GM12878 (cell line): Measurements from ENCODE around the gene GPR146. TPM values are rescaled to one million over a fixed set of nuclear protein-coding genes. Genes with fewer than 3 reads are reported as not detected.
A peak's percentile ranks its signal among the peaks of the same experiment; 100 is the strongest.

Experiments
- ATF7 ChIP-seq: fragments of 450-650 bp; IDR thresholded peaks from 2 replicates; pipeline ENCODE4 v1.6.1; 2016; ENCODE audit warnings: low read depth, mild to moderate bottlenecking
- BCL11A ChIP-seq: IDR thresholded peaks from 2 replicates; pipeline ENCODE4 v1.6.1; 2011; ENCODE audit warnings: low read depth, low read length
- CTCF ChIP-seq, 3 experiments: IDR thresholded peaks in 2 of 3; conservative IDR thresholded peaks in 1 of 3; 2 replicates each; pipeline ENCODE4 v1.5.1; 2011; ENCODE audit warnings: low read depth in 3 of 3, low read length in 3 of 3, mild to moderate bottlenecking in 3 of 3, control low read depth in 2 of 3, moderate library complexity in 2 of 3, inconsistent platforms in 1 of 3, mixed read lengths in 1 of 3; ENCODE audit not compliant: control insufficient read depth in 2 of 3, insufficient read depth in 1 of 3; ENCODE audit errors: extremely low read depth in 1 of 3
- CUX1 ChIP-seq: IDR thresholded peaks from 2 replicates; pipeline ENCODE4 v1.6.1; 2012; ENCODE audit warnings: improper control_type of control experiment, low read depth, low read length; ENCODE audit not compliant: insufficient replicate concordance
- FOXM1 ChIP-seq: IDR thresholded peaks from 2 replicates; pipeline ENCODE4 v1.6.1; 2012; ENCODE audit warnings: low read depth, mild to moderate bottlenecking, inconsistent platforms, low read length, moderate library complexity
- GATAD2B ChIP-seq: fragments of 450-650 bp; conservative IDR thresholded peaks from 2 replicates; pipeline ENCODE4 v1.6.1; 2017; ENCODE audit warnings: low read depth, mild to moderate bottlenecking, moderate library complexity
- HDAC2 ChIP-seq: fragments of 200-600 bp; sonication (generic); IDR thresholded peaks from 2 replicates; pipeline ENCODE4 v1.6.1; 2017
- KLF5 ChIP-seq: fragments of 450-650 bp; IDR thresholded peaks from 2 replicates; pipeline ENCODE4 v1.6.1; 2014; ENCODE audit warnings: mild to moderate bottlenecking; ENCODE audit not compliant: partially characterized antibody
- NR2C2 ChIP-seq: IDR thresholded peaks from 2 replicates; pipeline ENCODE4 v1.6.1; 2011; ENCODE audit warnings: borderline replicate concordance, low read depth; ENCODE audit not compliant: control insufficient read depth, insufficient read length
- RB1 ChIP-seq: fragments of 450-650 bp; formaldehyde crosslinking; IDR thresholded peaks from 2 replicates; pipeline ENCODE4 v1.6.1; 2017; ENCODE audit warnings: mild to moderate bottlenecking, borderline replicate concordance
- RUNX3 ChIP-seq: IDR thresholded peaks from 2 replicates; pipeline ENCODE4 v1.6.1; 2012; ENCODE audit warnings: low read length, inconsistent platforms
- SMC3 ChIP-seq: IDR thresholded peaks from 2 replicates; pipeline ENCODE4 v1.6.1; 2011; ENCODE audit warnings: low read length, improper control_type of control experiment, borderline replicate concordance
- SP1 ChIP-seq: IDR thresholded peaks from one replicate; pipeline ENCODE4 v1.6.1; 2011; ENCODE audit warnings: low read depth, low read length
- SRF ChIP-seq, 2 experiments: IDR thresholded peaks; 2 replicates each; pipeline ENCODE4 v1.6.1; 2011; ENCODE audit warnings: low read depth in 2 of 2, low read length in 2 of 2, mild to moderate bottlenecking in 1 of 2, moderate library complexity in 1 of 2
- TCF3 ChIP-seq: IDR thresholded peaks from 2 replicates; pipeline ENCODE4 v1.6.1; 2012; ENCODE audit warnings: low read depth, mild to moderate bottlenecking, low read length, borderline replicate concordance; ENCODE audit not compliant: insufficient read depth
- USF1 ChIP-seq: IDR thresholded peaks from 2 replicates; pipeline ENCODE4 v1.6.1; 2011; ENCODE audit warnings: borderline replicate concordance, low read depth, mild to moderate bottlenecking, moderate library complexity, mixed read lengths, low read length; ENCODE audit not compliant: insufficient read depth; ENCODE audit errors: extremely low read length
- polyA plus RNA-seq, 11 experiments: library from polyadenylated mRNA; depleted of rRNA in 4 of 11; unstranded in 6 of 11; stranded (reverse) in 5 of 11; fragments of >200 nt; fragmentation: Nextera tagmentation in 4 of 11; fragmentation: Illumina TruSeq in 1 of 11; extraction: Ambion mirVana in 4 of 11; extraction: Trizol in 1 of 11; gene quantifications; 1 replicate in 1 of 11; 2 replicates in 10 of 11; pipeline versions ENCODE4 v1.2.1 to v1.2.3, GENCODE V29; 2011 to 2016; ENCODE audit warnings: inconsistent platforms in 2 of 11, missing spikeins in 2 of 11, low read depth in 1 of 11
- total RNA-seq, 4 experiments: library from RNA; depleted of rRNA in 3 of 4; stranded (reverse); fragments of >200 nt in 3 of 4; fragmentation: Illumina TruSeq in 1 of 4; extraction: Trizol in 1 of 4; gene quantifications; 2 replicates each; pipeline versions ENCODE4 v1.2.1 to v1.2.3, GENCODE V29; 2013 to 2021
- TF ChIP-seq, protein P1 (sequence below): fragments of 450-650 bp; formaldehyde crosslinking; IDR thresholded peaks from 2 replicates; pipeline ENCODE4 v1.5.0; 2022; ENCODE audit warnings: mild to moderate bottlenecking, missing genetic modification characterization

Gene GPR146
- total and polyA plus RNA-seq, 10 of the 15 experiments (the other 5 are each of a cell fraction or from before 2014, with no cell fraction given) = 0.19 to 12.0 (median 0.54) TPM; not detected in 2

- TF ChIP-seq USF1 (no peak), SP1 (peak; percentile 52), SRF (IDR thresholded peaks at IDR 0.05; ENCODE audit: low read depth in 2 of 2, low read length in 2 of 2) (no peak), HDAC2 (no peak), RB1 (peak; percentile 89; the same call in 1 of the 2 replicates), RUNX3 (peak; percentile 47; the same call in 1 of the 2 replicates), GATAD2B (peak; percentile 92), KLF5 (no peak), ATF7 (peak; percentile 62), NR2C2 (no peak), CTCF (IDR thresholded peaks at IDR 0.05 in 2 of 3, conservative IDR thresholded peaks at IDR 0.05 in 1 of 3; ENCODE audit: control insufficient read depth in 2 of 3, extremely low read depth in 1 of 3, insufficient read depth in 1 of 3, low read depth in 3 of 3, low read length in 3 of 3) (peak; percentile 73 to 81 (median 78)), TCF3 (peak; percentile 89), SMC3 (peak; percentile 56), FOXM1 (peak; percentile 34), CUX1 (peak; percentile 69), BCL11A (no peak)
- TF ChIP-seq, protein P1, sequence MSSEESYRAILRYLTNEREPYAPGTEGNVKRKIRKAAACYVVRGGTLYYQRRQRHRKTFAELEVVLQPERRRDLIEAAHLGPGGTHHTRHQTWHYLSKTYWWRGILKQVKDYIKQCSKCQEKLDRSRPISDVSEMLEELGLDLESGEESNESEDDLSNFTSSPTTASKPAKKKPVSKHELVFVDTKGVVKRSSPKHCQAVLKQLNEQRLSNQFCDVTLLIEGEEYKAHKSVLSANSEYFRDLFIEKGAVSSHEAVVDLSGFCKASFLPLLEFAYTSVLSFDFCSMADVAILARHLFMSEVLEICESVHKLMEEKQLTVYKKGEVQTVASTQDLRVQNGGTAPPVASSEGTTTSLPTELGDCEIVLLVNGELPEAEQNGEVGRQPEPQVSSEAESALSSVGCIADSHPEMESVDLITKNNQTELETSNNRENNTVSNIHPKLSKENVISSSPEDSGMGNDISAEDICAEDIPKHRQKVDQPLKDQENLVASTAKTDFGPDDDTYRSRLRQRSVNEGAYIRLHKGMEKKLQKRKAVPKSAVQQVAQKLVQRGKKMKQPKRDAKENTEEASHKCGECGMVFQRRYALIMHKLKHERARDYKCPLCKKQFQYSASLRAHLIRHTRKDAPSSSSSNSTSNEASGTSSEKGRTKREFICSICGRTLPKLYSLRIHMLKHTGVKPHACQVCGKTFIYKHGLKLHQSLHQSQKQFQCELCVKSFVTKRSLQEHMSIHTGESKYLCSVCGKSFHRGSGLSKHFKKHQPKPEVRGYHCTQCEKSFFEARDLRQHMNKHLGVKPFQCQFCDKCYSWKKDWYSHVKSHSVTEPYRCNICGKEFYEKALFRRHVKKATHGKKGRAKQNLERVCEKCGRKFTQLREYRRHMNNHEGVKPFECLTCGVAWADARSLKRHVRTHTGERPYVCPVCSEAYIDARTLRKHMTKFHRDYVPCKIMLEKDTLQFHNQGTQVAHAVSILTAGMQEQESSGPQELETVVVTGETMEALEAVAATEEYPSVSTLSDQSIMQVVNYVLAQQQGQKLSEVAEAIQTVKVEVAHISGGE (CRISPR knock-in tag) = no peak
These were observed 42.5 kb downstream of the GPR146 start (continued) for GRCh38 chr7:1086588-1087464.
